Astrocyte (in vitro differentiated cells and primary cell): ENCODE measurements around the gene RAPGEF2.

Source experiments
- CTCF ChIP-seq: IDR thresholded peaks from 2 replicates; pipeline ENCODE4 v1.5.1; 2011; ENCODE audit warnings: low read depth, mild to moderate bottlenecking, inconsistent platforms, low read length, moderate library complexity; ENCODE audit not compliant: insufficient read depth
- EZH2 ChIP-seq: IDR thresholded peaks from 2 replicates; pipeline ENCODE4 v1.6.1; 2012; ENCODE audit warnings: mild to moderate bottlenecking, low read length, inconsistent platforms; ENCODE audit not compliant: insufficient read depth

- TF ChIP-seq CTCF = no peak
- TF ChIP-seq EZH2 = no peak
Observed at GRCh38 chr4:159209249-159209648, 106.4 kb downstream of the RAPGEF2 start.
